GM19193 (cell line): ENCODE measurements around the gene PIAS4.
A peak's percentile ranks its signal among the peaks of the same experiment; 100 is the strongest.

Experiments
- POLR2A ChIP-seq: IDR thresholded peaks from 4 replicates; pipeline ENCODE4 v1.6.1; 2011; ENCODE audit not compliant: insufficient read depth, insufficient read length; ENCODE audit errors: extremely low read depth

PIAS4 gene

DNA sequence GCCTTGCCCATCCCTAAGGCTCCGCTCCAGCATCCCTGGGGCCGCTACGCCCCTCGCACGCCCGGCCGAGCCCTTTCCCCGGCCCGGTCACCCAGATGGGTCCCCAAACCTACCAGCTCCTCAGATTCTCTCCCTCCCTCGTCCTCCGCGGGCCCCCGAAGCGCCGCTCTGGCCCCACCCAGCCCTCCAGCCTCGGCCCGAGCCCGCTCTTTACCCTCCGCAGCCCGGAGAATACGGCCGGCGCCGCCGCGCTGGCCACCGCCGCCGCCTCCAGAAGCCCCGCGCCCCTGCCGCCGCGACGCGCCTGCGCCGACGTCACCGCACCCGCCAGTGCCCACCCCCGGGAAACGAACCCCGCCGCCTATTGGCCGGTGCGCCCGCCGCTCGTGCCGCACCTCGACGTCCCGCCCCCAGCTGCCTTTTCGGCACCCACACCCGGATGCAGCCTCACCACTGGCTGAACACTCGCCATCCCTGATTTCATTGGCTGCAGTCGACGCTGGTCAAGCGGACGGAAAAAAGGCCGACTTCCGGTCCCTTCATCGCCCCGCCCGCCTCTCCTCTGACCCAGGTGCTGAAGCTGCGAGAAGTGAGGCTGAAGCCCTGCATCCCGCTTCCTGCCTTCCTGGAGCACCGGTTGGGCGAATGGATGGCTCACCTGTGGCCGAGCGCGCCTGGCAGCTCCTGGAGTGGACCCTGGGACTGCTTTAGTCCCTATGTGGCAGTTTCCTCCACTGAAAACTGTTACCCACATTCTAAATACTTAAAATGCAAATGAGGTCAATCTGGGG lies 36.5 kb upstream of the PIAS4 start, which contains the start of gene DAPK3:
Gene DAPK3, minus strand, starts transcription at position 292 of the 791 bp plus-strand sequence. CDS start 1,364 bp downstream, outside the sequence.
- TF ChIP-seq POLR2A, result peak; percentile 73

GRCh38 chr19:3975144-3975543 lies 32.4 kb upstream of the PIAS4 start:
- no peak for TF ChIP-seq POLR2A

DNA sequence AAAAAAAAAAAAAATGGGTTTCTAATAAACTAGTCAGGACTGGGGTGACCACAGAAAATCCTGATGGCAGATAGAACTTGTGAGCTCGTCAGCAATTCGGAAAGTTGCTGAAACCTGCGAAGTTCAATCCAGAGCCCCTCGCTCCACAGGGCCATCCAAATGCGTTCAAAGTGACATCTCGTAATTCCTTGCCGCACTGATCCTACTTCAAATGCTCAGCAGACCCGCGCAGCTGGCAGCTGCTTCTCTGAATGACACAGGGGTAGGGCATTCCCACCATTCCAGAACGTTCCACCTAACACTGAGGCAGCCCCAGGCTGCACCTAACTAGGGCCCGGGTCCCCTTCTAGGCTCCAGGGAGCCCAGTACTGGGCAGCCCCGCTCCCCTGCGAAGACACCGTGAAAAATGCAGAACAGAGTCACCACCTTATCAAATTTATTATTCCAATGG lies 31.9 kb upstream of the PIAS4 start:
- TF ChIP-seq POLR2A, result peak; percentile 21

- no peak for TF ChIP-seq POLR2A
Measured at GRCh38 chr19:3976495-3977241, 30.9 kb upstream of the PIAS4 start.

- TF ChIP-seq POLR2A, result no peak
Measured at GRCh38 chr19:3977242-3978143, 30.0 kb upstream of the PIAS4 start.

DNA sequence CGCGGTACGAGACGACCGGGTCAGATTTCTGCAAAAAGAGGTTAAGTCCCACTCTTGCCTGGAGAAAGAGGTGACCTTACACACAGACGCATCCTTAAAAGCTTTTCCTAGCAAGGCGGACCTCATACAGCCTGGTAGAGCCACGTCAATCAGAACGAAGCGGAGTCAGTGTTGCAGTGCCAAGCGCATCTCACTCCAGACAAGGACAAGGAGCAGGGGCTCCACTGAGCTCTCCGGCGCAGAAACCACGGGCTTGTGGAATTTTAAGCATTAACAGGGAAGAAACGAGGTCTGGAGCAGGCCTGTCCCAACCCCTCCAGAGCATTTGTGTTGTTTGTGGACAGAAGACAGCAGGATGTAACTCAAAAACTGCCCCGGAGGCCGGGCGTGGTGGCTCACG lies 29.4 kb upstream of the PIAS4 start:
- no peak for TF ChIP-seq POLR2A

- TF ChIP-seq POLR2A, result no peak
Measured at GRCh38 chr19:3979289-3979673, 28.3 kb upstream of the PIAS4 start.

DNA sequence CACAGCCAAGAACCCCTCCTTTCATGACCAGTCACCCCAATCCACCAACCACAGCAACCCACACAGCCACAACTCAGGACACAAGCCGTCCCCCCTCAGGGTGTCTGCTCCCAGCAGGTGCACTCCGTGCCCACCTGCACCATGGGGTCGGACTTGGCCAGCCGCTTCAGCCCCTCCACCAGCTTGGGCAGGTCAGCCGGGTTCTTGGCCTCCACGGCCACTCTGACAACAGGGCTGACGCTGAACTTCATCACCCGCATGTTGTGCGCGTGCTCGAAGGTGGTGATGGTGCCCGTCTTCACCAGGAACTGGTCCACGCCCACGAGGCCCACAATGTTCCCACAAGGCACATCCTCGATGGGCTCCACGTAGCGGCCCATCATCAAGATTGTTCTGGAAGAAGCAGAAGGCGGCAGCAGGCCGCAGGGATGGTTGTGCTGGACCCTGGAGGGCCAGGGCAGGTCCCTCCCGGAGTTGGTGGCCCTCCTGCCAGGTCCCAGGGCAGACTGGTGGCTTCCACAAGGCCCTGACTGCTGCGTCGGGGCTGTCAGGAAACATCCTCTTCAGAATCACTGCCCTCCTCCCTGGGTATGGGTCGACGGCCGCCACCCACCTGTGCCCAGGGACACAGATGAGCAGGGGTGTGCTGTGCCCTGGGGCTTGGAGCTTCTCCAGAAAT lies 27.7 kb upstream of the PIAS4 start:
- TF ChIP-seq POLR2A, result peak; percentile 31

GRCh38 chr19:3980353-3981251 lies 26.9 kb upstream of the PIAS4 start:
- TF ChIP-seq POLR2A, result no peak

- TF ChIP-seq POLR2A, result no peak
Measured at GRCh38 chr19:3981373-3981735, 26.2 kb upstream of the PIAS4 start.

- no peak for TF ChIP-seq POLR2A
Measured at GRCh38 chr19:3981736-3982681, 25.5 kb upstream of the PIAS4 start.
